Tibial nerve (tissue), 4 donors: ENCODE measurements around the gene STK16. TPM values are rescaled to one million over a fixed set of nuclear protein-coding genes. Genes with fewer than 3 reads are reported as not detected.
"Not testable (repeated sequence)": the region's sequence is repeated elsewhere in the genome, so short reads cannot be mapped to it uniquely, and the experiment has no call there.

ENCODE experiments used
- DNase-seq, 2 donors: peaks; one replicate each; pipeline ENCODE4 v3.0.0-alpha.2; 2019; ENCODE audit warnings: low spot score in 2 of 2
- H3K27ac ChIP-seq, 4 donors: fragments of 200-600 bp; sonication (generic) in 3 of 4; one replicate each; pipeline ENCODE4 v1.5.1; 2017 to 2019; ENCODE audit warnings: mild to moderate bottlenecking in 1 of 4
- H3K27me3 ChIP-seq, 2 donors: fragments of 200-600 bp; sonication (generic) in 1 of 2; one replicate each; pipeline versions ENCODE4 v1.5.1 to v1.6.0; 2017 to 2019
- H3K36me3 ChIP-seq, 3 donors: fragments of 200-600 bp; sonication (generic); one replicate each; pipeline ENCODE4 v1.5.1; 2018 to 2019
- H3K4me1 ChIP-seq, 4 donors: fragments of 200-600 bp; sonication (generic) in 3 of 4; one replicate each; pipeline ENCODE4 v1.5.1; 2017 to 2019
- H3K4me3 ChIP-seq, 4 donors: fragments of 200-600 bp; sonication (generic) in 3 of 4; one replicate each; pipeline ENCODE4 v1.5.1; 2017 to 2019; ENCODE audit warnings: mild to moderate bottlenecking in 1 of 4, moderate library complexity in 1 of 4
- H3K9me3 ChIP-seq, 4 donors: fragments of 200-600 bp; sonication (generic) in 3 of 4; one replicate each; pipeline ENCODE4 v1.5.1; 2017 to 2019
- CTCF ChIP-seq, 5 experiments: fragments of 200-600 bp in 3 of 5; fragments of 450-650 bp in 2 of 5; sonication (generic) in 3 of 5; IDR thresholded peaks; one replicate each; pipeline ENCODE4 v1.5.1; 2016 to 2019; ENCODE audit warnings: antibody characterized with exemption in 5 of 5, mild to moderate bottlenecking in 3 of 5, moderate library complexity in 2 of 5
- EP300 ChIP-seq, 2 donors: sonication (generic); formaldehyde crosslinking; IDR thresholded peaks; one replicate each; pipeline ENCODE4 v1.6.1; 2017; ENCODE audit warnings: antibody characterized with exemption in 2 of 2, mild to moderate bottlenecking in 1 of 2
- POLR2A ChIP-seq, 2 donors: fragments of 450-650 bp; IDR thresholded peaks; one replicate each; pipeline ENCODE4 v1.6.1; 2017; ENCODE audit warnings: antibody characterized with exemption in 2 of 2, mild to moderate bottlenecking in 2 of 2, moderate library complexity in 2 of 2
- WGBS, 2 donors: methylation state at CpG; one replicate each; pipeline ENCODE4 v1.1.5; 2018; 5-methylcytosine and 5-hydroxymethylcytosine counted together
- total RNA-seq, 4 donors: library from RNA; depleted of rRNA; stranded (reverse); fragments of >200 nt; gene quantifications; one replicate each; pipeline ENCODE4 v1.1.0, GENCODE V29; 2016

Gene STK16, protein sequence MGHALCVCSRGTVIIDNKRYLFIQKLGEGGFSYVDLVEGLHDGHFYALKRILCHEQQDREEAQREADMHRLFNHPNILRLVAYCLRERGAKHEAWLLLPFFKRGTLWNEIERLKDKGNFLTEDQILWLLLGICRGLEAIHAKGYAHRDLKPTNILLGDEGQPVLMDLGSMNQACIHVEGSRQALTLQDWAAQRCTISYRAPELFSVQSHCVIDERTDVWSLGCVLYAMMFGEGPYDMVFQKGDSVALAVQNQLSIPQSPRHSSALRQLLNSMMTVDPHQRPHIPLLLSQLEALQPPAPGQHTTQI
- 10 to 100 TPM in 3 of 4 donors, 1 to 10 TPM in 1; 9.6 to 17.7 (median 15.3) TPM for total RNA-seq

DNA sequence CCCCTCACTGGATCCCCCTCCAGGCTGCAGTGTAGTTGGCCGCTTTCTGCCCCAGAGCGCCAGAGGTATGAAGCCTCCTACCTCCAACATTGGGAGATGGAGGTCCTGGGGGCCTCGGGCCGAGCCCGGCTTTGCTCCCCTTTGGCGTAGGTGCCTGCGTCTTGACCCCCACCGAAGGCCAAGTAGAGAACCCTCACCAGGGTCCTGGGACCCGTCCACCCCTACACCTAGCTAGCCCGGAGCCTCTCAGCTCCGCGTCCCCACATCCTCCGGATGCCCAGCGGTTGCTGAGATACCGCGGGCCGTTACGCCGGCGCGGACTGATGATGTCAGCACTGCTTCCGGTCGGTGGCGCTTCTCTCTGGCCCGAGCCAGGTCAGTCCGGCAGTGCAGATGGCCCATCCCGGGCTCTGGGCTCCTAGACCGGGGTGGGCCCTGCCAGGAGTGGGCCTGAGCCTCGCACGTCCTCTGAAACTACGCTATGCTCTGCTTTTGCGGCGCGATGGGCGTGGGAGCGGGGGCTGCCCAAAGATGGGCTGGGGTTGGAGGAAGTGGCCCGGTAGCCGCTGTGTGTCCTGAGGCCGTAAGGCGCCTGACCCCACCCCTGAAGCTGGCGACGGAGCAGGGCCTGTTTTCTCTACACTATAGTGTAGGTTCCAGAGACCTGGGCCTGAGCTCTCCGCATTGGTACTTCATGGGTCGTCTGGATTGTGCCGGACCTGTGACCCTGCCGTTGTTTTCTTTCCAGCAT lies at the start of gene STK16, which contains the start of gene GLB1L:
Gene STK16 (plus strand): TSS at position 332 of the 751 bp plus-strand sequence. CDS start 521 bp downstream, outside the sequence.
Gene GLB1L (minus strand): TSS at position 297 of the 751 bp plus-strand sequence. CDS start 1,871 bp downstream, outside the sequence.
- peak; percentile 87 to 90 for DNase-seq
- Histone ChIP-seq H3K36me3 (peaks cover 0 to 28% (median 0%) of the 10 kb centered on the region in 3 donors), H3K4me3 (peak within 1 kb of the TSS; percentile 76 to 94 (median 80)), H3K4me1 (peaks cover 0 to 44% (median 27%) of the 10 kb centered on the region in 4 donors), H3K27ac (peak within 1 kb of the TSS; percentile 93 to 97 (median 94)), H3K9me3 (no peaks in the 10 kb centered on the region), H3K27me3 (no peaks in the 10 kb centered on the region)
- TF ChIP-seq CTCF (IDR thresholded peaks at IDR 0.05) = peak in 1 of 5 experiments; percentile 46
- peak; percentile 94 to 98 for TF ChIP-seq EP300 (IDR thresholded peaks at IDR 0.05)
- TF ChIP-seq POLR2A (IDR thresholded peaks at IDR 0.05) = peak; percentile 67 to 81
- 0 to 2% methylated on average over 26 to 28 of the region's 46 CpGs for WGBS, 2 donors

DNA sequence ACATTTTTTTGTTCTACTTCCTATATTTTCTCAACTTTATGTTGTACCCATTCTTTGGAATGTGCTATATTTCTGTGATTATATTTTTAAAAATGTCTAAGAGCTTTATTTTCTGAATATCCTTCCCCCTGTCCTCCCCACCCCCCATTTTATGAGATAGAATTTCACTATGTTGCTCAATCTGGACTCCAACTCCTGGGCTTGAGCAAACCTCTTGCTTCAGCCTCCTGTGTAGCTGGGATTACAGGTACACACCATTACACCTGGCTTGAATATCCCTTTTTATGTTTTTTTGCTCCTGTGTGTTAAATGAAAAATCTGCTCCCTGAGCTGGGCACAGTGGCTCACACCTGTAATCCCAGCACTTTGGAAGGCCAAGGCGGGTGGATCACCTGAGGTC lies 47.9 kb upstream of the STK16 start:
- Histone ChIP-seq H3K36me3 (no peaks in the 10 kb centered on the region), H3K9me3 (no peaks in the 10 kb centered on the region), H3K27me3 (peaks cover 0 to 11% of the 10 kb centered on the region in 2 donors), H3K4me3 (no peak overlapping the region), H3K4me1 (peaks cover 0 to 4% (median 0%) of the 10 kb centered on the region in 4 donors), H3K27ac (no peak overlapping the region)
- DNase-seq = no peak
- TF ChIP-seq EP300 (IDR thresholded peaks at IDR 0.05) (no peak), CTCF (IDR thresholded peaks at IDR 0.05) (no peak), POLR2A (IDR thresholded peaks at IDR 0.05) (no peak)
- WGBS, 2 donors = 94 to 100% methylated on average over 1 of the region's 1 CpG

DNA sequence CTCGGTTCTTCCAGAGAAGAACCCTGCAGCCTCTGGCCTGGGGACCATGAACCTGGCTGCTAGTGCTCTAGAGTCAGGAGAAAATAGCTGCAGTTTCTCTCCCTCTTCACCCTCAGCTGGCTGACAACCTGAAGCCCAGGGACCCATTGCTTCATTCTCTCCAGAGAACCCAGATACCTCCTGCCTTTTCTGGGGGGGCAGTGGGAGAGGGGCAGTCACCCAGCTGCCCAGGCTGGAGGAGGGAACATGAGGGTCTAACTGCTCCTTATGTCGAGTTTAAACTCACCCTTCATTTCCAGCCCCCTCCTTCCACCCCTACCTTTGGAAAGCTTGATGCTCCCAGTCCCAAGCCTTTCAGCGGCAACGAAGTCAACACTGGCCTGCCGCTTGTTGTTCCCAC lies 46.3 kb upstream of the STK16 start:
- H3K27me3 ChIP-seq = peaks cover 0 to 11% of the 10 kb centered on the region in 2 donors
- H3K4me3 ChIP-seq = no peak overlapping the region
- DNase-seq = no peak
- peaks cover 0 to 4% (median 0%) of the 10 kb centered on the region in 4 donors for H3K4me1 ChIP-seq
- TF ChIP-seq POLR2A (IDR thresholded peaks at IDR 0.05) (no peak), CTCF (IDR thresholded peaks at IDR 0.05) (no peak), EP300 (IDR thresholded peaks at IDR 0.05) (no peak)
- WGBS, 2 donors = 77 to 88% methylated on average over 5 of the region's 5 CpGs
- H3K9me3 ChIP-seq = no peaks in the 10 kb centered on the region
- H3K36me3 ChIP-seq = no peaks in the 10 kb centered on the region
- H3K27ac ChIP-seq = no peak overlapping the region

- no peaks in the 10 kb centered on the region for H3K36me3 ChIP-seq
- H3K27me3 ChIP-seq = peaks cover 0 to 11% of the 10 kb centered on the region in 2 donors
- peaks cover 0 to 4% (median 0%) of the 10 kb centered on the region in 4 donors for H3K4me1 ChIP-seq
- TF ChIP-seq POLR2A (IDR thresholded peaks at IDR 0.05) (no peak), EP300 (IDR thresholded peaks at IDR 0.05) (no peak), CTCF (IDR thresholded peaks at IDR 0.05) (no peak)
- H3K9me3 ChIP-seq = no peaks in the 10 kb centered on the region
- WGBS, 2 donors = 88 to 89% methylated on average over 12 of the region's 12 CpGs
- H3K4me3 ChIP-seq = no peak overlapping the region
- DNase-seq = peak in 1 of 2 donors; percentile 3
- H3K27ac ChIP-seq = no peak overlapping the region
These were observed 45.6 kb upstream of the STK16 start for GRCh38 chr2:219199470-219200211.

GRCh38 chr2:219200502-219201326 lies 44.6 kb upstream of the STK16 start:
- peaks cover 0 to 11% of the 10 kb centered on the region in 2 donors for H3K27me3 ChIP-seq
- not testable (repeated sequence) for H3K4me1 ChIP-seq, H3K4me3 ChIP-seq, H3K9me3 ChIP-seq, H3K36me3 ChIP-seq, H3K27ac ChIP-seq
- WGBS, 2 donors = 51 to 56% methylated on average over 24 to 26 of the region's 26 CpGs
- DNase-seq = peak in 1 of 2 donors; percentile 2

DNA sequence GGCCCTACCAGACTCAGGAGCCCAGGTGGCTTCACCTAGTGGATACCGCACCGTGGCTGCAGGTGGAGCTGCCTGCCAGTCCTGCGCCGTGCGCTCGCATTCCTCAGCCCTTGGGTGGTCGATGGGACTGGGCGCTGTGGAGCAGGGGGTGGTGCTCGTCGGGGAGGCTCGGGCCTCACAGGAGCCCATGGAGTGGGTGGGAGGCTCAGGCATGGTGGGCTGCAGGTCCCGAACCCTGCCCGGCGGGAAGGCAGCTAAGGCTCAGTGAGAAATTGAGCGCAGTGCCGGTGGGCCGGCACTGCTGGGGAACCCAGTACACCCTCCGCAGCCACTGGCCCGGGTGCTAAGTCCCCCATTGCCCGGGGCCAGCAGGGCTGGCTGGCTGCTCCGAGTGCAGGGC lies 43.9 kb upstream of the STK16 start:
- H3K27ac ChIP-seq, H3K9me3 ChIP-seq, DNase-seq, H3K4me3 ChIP-seq, H3K36me3 ChIP-seq: not testable (repeated sequence)
- WGBS, 2 donors = 85 to 92% methylated on average over 14 to 18 of the region's 21 CpGs
- Histone ChIP-seq H3K27me3 (peaks cover 0 to 11% of the 10 kb centered on the region in 2 donors), H3K4me1 (peaks cover 0 to 11% (median 0%) of the 10 kb centered on the region in 4 donors)
